MM.1S (cell line): ENCODE measurements around the gene FAP.

Experiments used
- DNase-seq: peaks from one replicate; pipeline ENCODE4 v3.0.0-alpha.2; 2015
- H2AFZ ChIP-seq: fragments of 300-600 bp; sonication (generic); 2 replicates; pipeline ENCODE4 v1.6.0; 2016; ENCODE audit warnings: antibody characterized with exemption, low read length
- H3F3A ChIP-seq: fragments of 300-600 bp; sonication (generic); 2 replicates; pipeline ENCODE4 v1.6.1; 2016; ENCODE audit warnings: mild to moderate bottlenecking, antibody characterized with exemption, low read length, moderate library complexity, mixed read lengths; ENCODE audit not compliant: insufficient read depth
- H3K27ac ChIP-seq: fragments of 300-600 bp; sonication (generic); 2 replicates; pipeline ENCODE4 v1.5.1; 2016; ENCODE audit warnings: mild to moderate bottlenecking, low read length
- H3K27me3 ChIP-seq: fragments of 300-600 bp; sonication (generic); replicated peaks from 2 replicates; pipeline ENCODE4 v1.6.0; 2016; ENCODE audit warnings: low read length; ENCODE audit not compliant: insufficient read depth
- H3K36me3 ChIP-seq: fragments of 300-600 bp; sonication (generic); replicated peaks from 2 replicates; pipeline ENCODE4 v1.6.1; 2016; ENCODE audit warnings: mild to moderate bottlenecking, low read length, mixed read lengths; ENCODE audit not compliant: insufficient read depth
- H3K4me1 ChIP-seq: fragments of 300-600 bp; sonication (generic); 2 replicates; pipeline ENCODE4 v1.6.1; 2016; ENCODE audit warnings: low read length, mixed read lengths
- H3K4me2 ChIP-seq: fragments of 300-600 bp; sonication (generic); 2 replicates; pipeline ENCODE4 v1.6.0; 2016; ENCODE audit warnings: low read depth, low read length
- H3K4me3 ChIP-seq: fragments of 300-600 bp; sonication (generic); 2 replicates; pipeline ENCODE4 v1.5.1; 2016; ENCODE audit warnings: low read length, mixed read lengths
- H3K79me2 ChIP-seq: fragments of 300-600 bp; sonication (generic); 2 replicates; pipeline ENCODE4 v1.6.1; 2016; ENCODE audit warnings: mixed run types, low read length, mixed read lengths
- H3K9ac ChIP-seq: fragments of 300-600 bp; sonication (generic); 2 replicates; pipeline ENCODE4 v1.6.1; 2016; ENCODE audit warnings: low read length, mixed read lengths
- H3K9me2 ChIP-seq: fragments of 300-600 bp; sonication (generic); replicated peaks from 2 replicates; pipeline ENCODE4 v1.6.1; 2016; ENCODE audit warnings: mild to moderate bottlenecking, low read length, mixed read lengths; ENCODE audit not compliant: insufficient read depth
- H3K9me3 ChIP-seq: fragments of 300-600 bp; sonication (generic); replicated peaks from 2 replicates; pipeline ENCODE4 v1.6.1; 2016; ENCODE audit warnings: mild to moderate bottlenecking, low read length, mixed read lengths; ENCODE audit not compliant: insufficient read depth
- H4K20me1 ChIP-seq: fragments of 300-600 bp; sonication (generic); 2 replicates; pipeline ENCODE4 v1.6.1; 2016; ENCODE audit warnings: mild to moderate bottlenecking, low read length, moderate library complexity, mixed read lengths; ENCODE audit not compliant: insufficient read depth
- CTCF ChIP-seq: fragments of 300-600 bp; sonication (generic); IDR thresholded peaks from 2 replicates; pipeline ENCODE4 v1.5.1; 2016; ENCODE audit warnings: antibody characterized with exemption, low read length, mixed read lengths
- EZH2 ChIP-seq: fragments of 300-600 bp; sonication (generic); optimal IDR thresholded peaks from 2 replicates; pipeline ENCODE3; 2017; ENCODE audit warnings: low read depth, mild to moderate bottlenecking, antibody characterized with exemption, low read length, mixed read lengths
- EZH2phosphoT487 ChIP-seq: fragments of 300-600 bp; sonication (generic); IDR thresholded peaks from 2 replicates; pipeline ENCODE4 v1.6.1; 2018; ENCODE audit warnings: antibody characterized with exemption, low read length

Gene FAP

DNA sequence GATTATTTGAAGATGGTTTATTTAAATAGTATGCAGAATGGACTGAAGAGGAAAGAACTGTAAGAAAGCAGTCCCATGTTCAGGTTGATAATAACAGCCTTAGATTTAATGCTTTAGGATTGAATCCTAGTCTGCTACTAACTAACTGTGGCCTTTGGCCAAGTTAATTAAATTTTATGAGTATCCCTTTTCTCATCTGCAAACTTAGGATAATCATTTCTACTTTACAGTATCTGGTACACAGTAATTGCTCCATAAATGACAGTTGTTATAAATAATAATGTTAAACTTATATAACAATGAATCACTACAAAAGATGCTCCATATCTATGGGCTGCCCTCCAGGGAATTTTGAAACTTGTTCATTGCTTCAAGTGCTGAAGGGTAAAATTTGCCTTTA, 41.0 kb downstream of the FAP start:
- Histone ChIP-seq H3F3A (no peaks in the 10 kb centered on the region), H3K9ac (no peak overlapping the region), H2AFZ (no peak overlapping the region), H3K36me3 (no peaks in the 10 kb centered on the region), H3K9me3 (no peaks in the 10 kb centered on the region), H4K20me1 (no peaks in the 10 kb centered on the region), H3K4me2 (no peak overlapping the region), H3K79me2 (no peaks in the 10 kb centered on the region), H3K4me1 (no peaks in the 10 kb centered on the region), H3K27me3 (no peaks in the 10 kb centered on the region), H3K9me2 (no peaks in the 10 kb centered on the region), H3K4me3 (no peak overlapping the region), H3K27ac (no peak overlapping the region)
- DNase-seq, result no peak
- no peak for TF ChIP-seq CTCF
- TF ChIP-seq EZH2phosphoT487, result no peak
- TF ChIP-seq EZH2, result no peak

- Histone ChIP-seq H3K79me2 (no peaks in the 10 kb centered on the region), H3K4me3 (no peak overlapping the region), H3K9me3 (no peaks in the 10 kb centered on the region), H4K20me1 (no peaks in the 10 kb centered on the region), H2AFZ (no peak overlapping the region), H3F3A (no peaks in the 10 kb centered on the region), H3K27ac (no peak overlapping the region), H3K9me2 (no peaks in the 10 kb centered on the region), H3K4me1 (no peaks in the 10 kb centered on the region), H3K9ac (no peak overlapping the region), H3K27me3 (no peaks in the 10 kb centered on the region), H3K4me2 (no peak overlapping the region), H3K36me3 (no peaks in the 10 kb centered on the region)
- TF ChIP-seq EZH2phosphoT487, result no peak
- no peak for TF ChIP-seq CTCF
- no peak for TF ChIP-seq EZH2
- no peak for DNase-seq
Measured at GRCh38 chr2:162200636-162201035, 42.6 kb downstream of the FAP start.

DNA sequence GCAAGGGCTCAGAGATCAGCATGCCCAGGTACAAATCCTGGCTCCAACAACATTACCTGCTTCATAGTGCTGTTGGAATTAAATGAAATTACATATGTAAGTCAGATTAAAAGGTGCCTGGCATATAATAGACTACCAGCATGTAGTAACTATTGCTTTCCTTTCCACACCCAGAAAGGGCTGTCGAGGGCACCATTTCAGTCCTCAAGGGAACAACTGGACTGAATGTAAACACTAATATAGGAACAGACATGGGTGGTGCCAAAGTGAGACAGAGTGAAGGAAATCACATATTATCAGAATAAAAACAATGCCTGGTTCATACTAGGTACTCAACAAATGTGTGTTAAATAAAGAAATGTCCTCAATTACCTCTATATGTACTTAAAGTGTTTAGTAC, 43.3 kb downstream of the FAP start:
- no peaks in the 10 kb centered on the region for H4K20me1 ChIP-seq
- H3K9me2 ChIP-seq, result no peaks in the 10 kb centered on the region
- TF ChIP-seq EZH2phosphoT487, result no peak
- no peak for TF ChIP-seq EZH2
- no peak for TF ChIP-seq CTCF
- no peak overlapping the region for H3K27ac ChIP-seq
- no peak overlapping the region for H3K4me3 ChIP-seq
- no peaks in the 10 kb centered on the region for H3K79me2 ChIP-seq
- H3F3A ChIP-seq, result no peaks in the 10 kb centered on the region
- no peak for DNase-seq
- no peaks in the 10 kb centered on the region for H3K9me3 ChIP-seq
- no peak overlapping the region for H3K4me2 ChIP-seq
- H3K36me3 ChIP-seq, result no peaks in the 10 kb centered on the region
- no peaks in the 10 kb centered on the region for H3K27me3 ChIP-seq
- H3K9ac ChIP-seq, result no peak overlapping the region
- no peak overlapping the region for H2AFZ ChIP-seq
- H3K4me1 ChIP-seq, result no peaks in the 10 kb centered on the region
